Right lobe of liver (tissue), 4 donors: ENCODE results near the gene SNAI1.

Experiments used
- POLR2A ChIP-seq: fragments of 450-650 bp; IDR thresholded peaks from one replicate; pipeline ENCODE4 v1.6.1; 2017; ENCODE audit warnings: antibody characterized with exemption, mild to moderate bottlenecking
- TF ChIP-seq, protein P1 (sequence below), 4 donors: fragments of 200-600 bp in 3 of 4; fragments of 450-650 bp in 1 of 4; IDR thresholded peaks; one replicate each; pipeline versions ENCODE4 v1.5.1 to v1.8.0; 2016 to 2022; ENCODE audit warnings: antibody characterized with exemption in 4 of 4, mild to moderate bottlenecking in 2 of 4
- donor health status: DM: no; HTN: no; CAD: no.
- donor health status: DM: no; HTN: no; CAD: no.
- donor health status: DM: no; HTN: yes; CAD: no.

DNA sequence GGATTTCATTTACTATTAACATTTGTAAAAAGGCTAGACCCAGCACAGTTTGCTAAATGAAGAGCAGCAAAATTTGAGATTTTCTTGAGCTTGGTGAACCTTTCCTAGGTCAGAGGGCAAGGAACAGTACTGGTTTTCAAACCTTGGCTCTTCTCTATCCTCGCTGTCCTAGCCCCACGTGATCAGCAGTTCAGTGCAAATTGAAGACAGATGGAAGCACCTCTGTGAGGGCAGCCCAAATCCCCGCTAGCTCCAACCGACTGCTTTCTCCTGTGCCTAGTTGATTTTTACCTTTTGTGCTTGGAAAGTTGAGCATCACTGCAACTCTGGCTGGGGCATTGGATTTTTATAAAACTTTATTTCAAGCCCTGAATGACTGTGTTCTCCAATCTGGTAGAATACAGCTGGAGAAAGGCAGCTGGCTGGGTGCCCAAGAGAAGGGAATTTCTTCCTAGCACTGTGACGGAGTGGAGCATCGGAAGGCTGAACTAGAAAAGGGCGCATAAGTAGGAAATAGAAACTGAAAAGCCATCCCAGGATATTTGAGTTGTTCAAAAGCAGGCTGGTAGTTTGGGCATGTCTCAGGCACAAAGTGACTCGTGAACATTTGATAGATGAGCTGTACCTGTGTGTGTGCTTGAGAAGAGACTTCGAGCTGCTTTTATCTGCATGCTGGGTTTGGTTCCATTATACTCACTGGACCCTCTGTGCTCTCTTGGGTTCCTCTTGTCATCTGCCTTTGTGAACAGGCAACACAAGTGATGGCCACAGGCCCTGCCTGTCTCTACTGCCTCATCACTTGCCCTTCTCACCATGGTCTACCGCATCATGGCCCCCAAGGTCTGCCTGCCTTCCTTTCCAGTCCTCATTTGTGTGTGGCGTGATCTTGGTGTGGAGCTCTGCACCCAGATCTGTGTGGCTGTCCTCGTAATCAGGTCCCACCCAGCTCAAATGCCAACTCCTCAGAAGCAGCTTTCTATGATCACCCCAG lies 44.3 kb upstream of the SNAI1 start:
- TF ChIP-seq, protein P1, sequence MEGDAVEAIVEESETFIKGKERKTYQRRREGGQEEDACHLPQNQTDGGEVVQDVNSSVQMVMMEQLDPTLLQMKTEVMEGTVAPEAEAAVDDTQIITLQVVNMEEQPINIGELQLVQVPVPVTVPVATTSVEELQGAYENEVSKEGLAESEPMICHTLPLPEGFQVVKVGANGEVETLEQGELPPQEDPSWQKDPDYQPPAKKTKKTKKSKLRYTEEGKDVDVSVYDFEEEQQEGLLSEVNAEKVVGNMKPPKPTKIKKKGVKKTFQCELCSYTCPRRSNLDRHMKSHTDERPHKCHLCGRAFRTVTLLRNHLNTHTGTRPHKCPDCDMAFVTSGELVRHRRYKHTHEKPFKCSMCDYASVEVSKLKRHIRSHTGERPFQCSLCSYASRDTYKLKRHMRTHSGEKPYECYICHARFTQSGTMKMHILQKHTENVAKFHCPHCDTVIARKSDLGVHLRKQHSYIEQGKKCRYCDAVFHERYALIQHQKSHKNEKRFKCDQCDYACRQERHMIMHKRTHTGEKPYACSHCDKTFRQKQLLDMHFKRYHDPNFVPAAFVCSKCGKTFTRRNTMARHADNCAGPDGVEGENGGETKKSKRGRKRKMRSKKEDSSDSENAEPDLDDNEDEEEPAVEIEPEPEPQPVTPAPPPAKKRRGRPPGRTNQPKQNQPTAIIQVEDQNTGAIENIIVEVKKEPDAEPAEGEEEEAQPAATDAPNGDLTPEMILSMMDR (IDR thresholded peaks at IDR 0.05) = no peak
- no peak for TF ChIP-seq POLR2A
